ENCODE measurements around the gene CRISP2.

DNA sequence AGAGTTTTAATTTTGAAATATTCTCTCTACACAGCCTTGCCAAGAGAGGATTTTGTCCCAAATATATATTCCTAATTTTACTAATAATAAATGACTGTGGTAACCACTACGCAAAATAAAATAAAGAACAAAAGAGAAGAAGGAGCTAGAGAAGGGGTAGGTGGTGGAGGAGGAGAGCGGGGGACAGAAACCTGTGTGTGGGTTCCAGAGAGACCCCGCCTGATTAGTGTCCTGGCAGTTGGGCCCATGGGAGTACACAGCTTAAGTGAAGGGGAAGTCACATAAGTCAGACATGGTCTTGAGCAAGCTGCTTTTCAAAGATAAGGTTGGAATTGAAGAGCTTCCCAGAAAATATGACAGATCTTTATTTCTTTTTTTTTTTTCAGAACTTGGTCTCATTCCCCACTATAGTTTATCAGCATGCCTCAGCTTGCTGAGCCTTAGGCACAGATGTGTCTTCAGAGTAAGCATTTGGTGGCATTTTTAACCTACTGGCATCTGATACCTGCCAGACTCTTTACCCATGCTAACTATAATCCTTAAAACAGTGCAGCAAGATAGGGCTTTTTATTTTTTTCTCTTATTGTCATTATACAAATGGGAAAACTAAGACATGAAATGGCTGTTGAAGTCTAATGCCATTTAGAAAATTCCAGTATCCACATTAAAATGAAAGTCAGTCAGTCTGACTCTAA lies 67.1 kb downstream of the CRISP2 start:
- TF ChIP-seq CTCF (conservative IDR thresholded peaks at IDR 0.05), result no peak
- TF ChIP-seq EZH2 (IDR thresholded peaks at IDR 0.05; ENCODE audit: low read depth), result no peak

All from PC-9 (cell line).